WTC11 (cell line): ENCODE measurements around the gene TRPV2. TPM values are rescaled to one million over a fixed set of nuclear protein-coding genes. Genes with fewer than 3 reads are reported as not detected.

ENCODE experiments used
- CBFB ChIP-seq: sonication (generic); formaldehyde crosslinking; IDR thresholded peaks from 2 replicates; pipeline ENCODE4 v1.8.1; 2022; ENCODE audit warnings: mild to moderate bottlenecking, low read depth, missing genetic modification reagents
- CREB1 ChIP-seq: sonication (generic); formaldehyde crosslinking; IDR thresholded peaks from 2 replicates; pipeline ENCODE4 v1.8.0; 2023; ENCODE audit warnings: mild to moderate bottlenecking, missing genetic modification reagents
- ELF4 ChIP-seq: sonication (generic); formaldehyde crosslinking; IDR thresholded peaks from 2 replicates; pipeline ENCODE4 v1.8.1; 2022; ENCODE audit warnings: low read depth, mild to moderate bottlenecking, moderate library complexity, missing genetic modification reagents
- HMGA2 ChIP-seq: fragments of 250-450 bp; sonication (Bioruptor Pico); IDR thresholded peaks from 2 replicates; pipeline ENCODE4 v1.4.0; 2021; ENCODE audit warnings: mild to moderate bottlenecking, moderate library complexity
- IRF2 ChIP-seq: sonication (generic); formaldehyde crosslinking; IDR thresholded peaks from 2 replicates; pipeline ENCODE4 v1.8.0; 2022; ENCODE audit warnings: low read depth, missing genetic modification reagents, borderline replicate concordance
- JAZF1 ChIP-seq: fragments of 250-450 bp; sonication (Bioruptor Pico); IDR thresholded peaks from 2 replicates; pipeline ENCODE4 v1.9.0; 2021; ENCODE audit warnings: moderate library complexity, mild to moderate bottlenecking, inconsistent platforms
- JUN ChIP-seq: sonication (generic); formaldehyde crosslinking; IDR thresholded peaks from 2 replicates; pipeline ENCODE4 v1.8.0; 2023; ENCODE audit warnings: mild to moderate bottlenecking, missing genetic modification reagents
- NFATC4 ChIP-seq: fragments of 250-450 bp; sonication (Bioruptor Pico); IDR thresholded peaks from 2 replicates; pipeline ENCODE4 v1.9.0; 2021; ENCODE audit warnings: mild to moderate bottlenecking
- NR3C1 ChIP-seq: sonication (generic); formaldehyde crosslinking; conservative IDR thresholded peaks from 2 replicates; pipeline ENCODE4 v1.8.1; 2023; ENCODE audit warnings: low read depth, mild to moderate bottlenecking, missing genetic modification reagents
- PRRX2 ChIP-seq: fragments of 250-450 bp; sonication (Bioruptor Pico); IDR thresholded peaks from 2 replicates; pipeline ENCODE4 v1.8.0; 2021; ENCODE audit warnings: mild to moderate bottlenecking
- TCF7 ChIP-seq: sonication (generic); formaldehyde crosslinking; IDR thresholded peaks from 2 replicates; pipeline ENCODE4 v1.8.0; 2022; ENCODE audit warnings: mild to moderate bottlenecking, low read depth, missing genetic modification reagents, moderate library complexity
- TEAD1 ChIP-seq: sonication (generic); formaldehyde crosslinking; IDR thresholded peaks from 2 replicates; pipeline ENCODE4 v1.8.0; 2022; ENCODE audit warnings: mild to moderate bottlenecking, missing genetic modification reagents
- ZNF138 ChIP-seq: sonication (generic); formaldehyde crosslinking; conservative IDR thresholded peaks from 2 replicates; pipeline ENCODE4 v1.8.1; 2022; ENCODE audit warnings: mild to moderate bottlenecking, moderate library complexity, missing genetic modification reagents
- ZNF219 ChIP-seq: sonication (generic); formaldehyde crosslinking; IDR thresholded peaks from 2 replicates; pipeline ENCODE4 v1.8.0; 2023; ENCODE audit warnings: missing genetic modification reagents, mild to moderate bottlenecking, borderline replicate concordance
- ZNF423 ChIP-seq: fragments of 250-450 bp; sonication (Bioruptor Pico); IDR thresholded peaks from 2 replicates; pipeline ENCODE4 v2.1.2; 2022; ENCODE audit warnings: mild to moderate bottlenecking, moderate library complexity
- total RNA-seq: library from RNA; stranded (reverse); gene quantifications from 3 replicates; pipeline ENCODE4 v1.2.3, GENCODE V29; 2021
- TF ChIP-seq, protein P1 (sequence below): sonication (generic); formaldehyde crosslinking; IDR thresholded peaks from 2 replicates; pipeline ENCODE4 v1.8.0; 2023; ENCODE audit warnings: missing genetic modification reagents, mild to moderate bottlenecking, borderline replicate concordance
- TF ChIP-seq, protein P2 (sequence below): sonication (generic); formaldehyde crosslinking; IDR thresholded peaks from 2 replicates; pipeline ENCODE4 v1.8.1; 2023; ENCODE audit warnings: mild to moderate bottlenecking, moderate library complexity, missing genetic modification reagents
- TF ChIP-seq, protein P3 (sequence below): sonication (generic); formaldehyde crosslinking; IDR thresholded peaks from 2 replicates; pipeline ENCODE4 v1.8.1; 2023; ENCODE audit warnings: mild to moderate bottlenecking, missing genetic modification reagents, moderate library complexity
- TF ChIP-seq, protein P4 (sequence below): sonication (generic); formaldehyde crosslinking; IDR thresholded peaks from 2 replicates; pipeline ENCODE4 v1.8.0; 2022; ENCODE audit warnings: mild to moderate bottlenecking, missing genetic modification reagents
- TF ChIP-seq, protein P5 (sequence below): sonication (generic); formaldehyde crosslinking; conservative IDR thresholded peaks from 2 replicates; pipeline ENCODE4 v1.8.1; 2023; ENCODE audit warnings: mild to moderate bottlenecking, low read depth, missing genetic modification reagents, moderate library complexity
- TF ChIP-seq, protein P6 (sequence below): sonication (generic); formaldehyde crosslinking; IDR thresholded peaks from 2 replicates; pipeline ENCODE4 v1.8.0; 2022; ENCODE audit warnings: mild to moderate bottlenecking, missing genetic modification reagents
- TF ChIP-seq, protein P7 (sequence below): sonication (generic); formaldehyde crosslinking; IDR thresholded peaks from 2 replicates; pipeline ENCODE4 v1.8.1; 2023; ENCODE audit warnings: mild to moderate bottlenecking, missing genetic modification reagents, moderate library complexity
- TF ChIP-seq, protein P8 (sequence below): sonication (generic); formaldehyde crosslinking; conservative IDR thresholded peaks from 2 replicates; pipeline ENCODE4 v1.8.1; 2022; ENCODE audit warnings: mild to moderate bottlenecking, missing genetic modification reagents
- TF ChIP-seq, protein P9 (sequence below): sonication (generic); formaldehyde crosslinking; IDR thresholded peaks from 2 replicates; pipeline ENCODE4 v1.8.1; 2022; ENCODE audit warnings: missing genetic modification reagents, borderline replicate concordance

The TRPV2 gene
- total RNA-seq, 1 experiment from 2014 or later = 3.5 TPM

DNA sequence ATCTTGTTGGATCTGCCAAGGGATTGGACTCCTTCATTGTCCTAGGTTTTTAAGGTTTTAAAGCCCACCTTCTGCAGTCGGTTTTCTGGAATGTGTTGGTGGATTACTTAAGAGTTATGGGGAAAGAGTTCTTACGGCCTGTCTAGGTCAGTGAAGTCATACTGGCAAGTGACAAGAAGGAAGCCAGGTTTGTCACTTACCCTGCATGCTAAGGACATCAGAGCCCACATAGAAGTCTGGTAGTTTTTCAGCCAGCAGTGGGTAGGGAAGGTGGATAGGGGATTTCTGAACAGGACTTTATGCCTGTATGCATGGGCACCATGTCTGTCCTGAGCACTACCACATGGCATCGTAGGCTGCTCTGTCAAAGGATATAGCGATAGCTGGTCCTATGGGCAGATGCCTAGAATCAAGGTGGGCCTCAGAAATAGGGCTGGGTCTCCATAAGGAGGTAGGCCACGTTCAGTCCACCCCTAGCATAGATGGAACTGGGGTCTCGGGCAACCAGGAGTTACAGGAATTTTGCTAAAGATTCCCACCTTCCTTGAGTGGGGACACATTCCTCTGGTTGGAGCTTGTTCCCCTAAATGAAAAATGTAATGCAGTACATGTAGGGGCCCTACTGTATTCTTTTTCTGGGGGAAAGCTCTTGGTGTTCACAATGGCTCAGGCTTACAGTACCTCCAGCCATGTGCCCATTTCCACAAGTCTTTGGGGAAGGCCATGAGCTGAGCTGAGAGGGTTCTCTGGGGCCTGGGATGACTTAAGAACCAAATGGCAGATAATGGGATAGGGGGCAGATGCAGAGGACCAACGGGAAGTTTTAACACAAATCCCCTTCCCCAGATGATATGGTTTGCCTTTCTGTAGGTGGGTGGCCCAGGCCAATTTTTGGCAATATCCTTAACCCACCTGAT is 27.5 kb downstream of the TRPV2 start (continued):
- TF ChIP-seq, protein P1, sequence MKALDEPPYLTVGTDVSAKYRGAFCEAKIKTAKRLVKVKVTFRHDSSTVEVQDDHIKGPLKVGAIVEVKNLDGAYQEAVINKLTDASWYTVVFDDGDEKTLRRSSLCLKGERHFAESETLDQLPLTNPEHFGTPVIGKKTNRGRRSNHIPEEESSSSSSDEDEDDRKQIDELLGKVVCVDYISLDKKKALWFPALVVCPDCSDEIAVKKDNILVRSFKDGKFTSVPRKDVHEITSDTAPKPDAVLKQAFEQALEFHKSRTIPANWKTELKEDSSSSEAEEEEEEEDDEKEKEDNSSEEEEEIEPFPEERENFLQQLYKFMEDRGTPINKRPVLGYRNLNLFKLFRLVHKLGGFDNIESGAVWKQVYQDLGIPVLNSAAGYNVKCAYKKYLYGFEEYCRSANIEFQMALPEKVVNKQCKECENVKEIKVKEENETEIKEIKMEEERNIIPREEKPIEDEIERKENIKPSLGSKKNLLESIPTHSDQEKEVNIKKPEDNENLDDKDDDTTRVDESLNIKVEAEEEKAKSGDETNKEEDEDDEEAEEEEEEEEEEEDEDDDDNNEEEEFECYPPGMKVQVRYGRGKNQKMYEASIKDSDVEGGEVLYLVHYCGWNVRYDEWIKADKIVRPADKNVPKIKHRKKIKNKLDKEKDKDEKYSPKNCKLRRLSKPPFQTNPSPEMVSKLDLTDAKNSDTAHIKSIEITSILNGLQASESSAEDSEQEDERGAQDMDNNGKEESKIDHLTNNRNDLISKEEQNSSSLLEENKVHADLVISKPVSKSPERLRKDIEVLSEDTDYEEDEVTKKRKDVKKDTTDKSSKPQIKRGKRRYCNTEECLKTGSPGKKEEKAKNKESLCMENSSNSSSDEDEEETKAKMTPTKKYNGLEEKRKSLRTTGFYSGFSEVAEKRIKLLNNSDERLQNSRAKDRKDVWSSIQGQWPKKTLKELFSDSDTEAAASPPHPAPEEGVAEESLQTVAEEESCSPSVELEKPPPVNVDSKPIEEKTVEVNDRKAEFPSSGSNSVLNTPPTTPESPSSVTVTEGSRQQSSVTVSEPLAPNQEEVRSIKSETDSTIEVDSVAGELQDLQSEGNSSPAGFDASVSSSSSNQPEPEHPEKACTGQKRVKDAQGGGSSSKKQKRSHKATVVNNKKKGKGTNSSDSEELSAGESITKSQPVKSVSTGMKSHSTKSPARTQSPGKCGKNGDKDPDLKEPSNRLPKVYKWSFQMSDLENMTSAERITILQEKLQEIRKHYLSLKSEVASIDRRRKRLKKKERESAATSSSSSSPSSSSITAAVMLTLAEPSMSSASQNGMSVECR = no peak
- no peak for TF ChIP-seq ZNF219 (CRISPR knock-in tag)
- peak; percentile 15 for TF ChIP-seq PRRX2
- TF ChIP-seq TEAD1 (CRISPR knock-in tag) = peak; percentile 43; the same call in 1 of the 2 replicates
- TF ChIP-seq, protein P2, sequence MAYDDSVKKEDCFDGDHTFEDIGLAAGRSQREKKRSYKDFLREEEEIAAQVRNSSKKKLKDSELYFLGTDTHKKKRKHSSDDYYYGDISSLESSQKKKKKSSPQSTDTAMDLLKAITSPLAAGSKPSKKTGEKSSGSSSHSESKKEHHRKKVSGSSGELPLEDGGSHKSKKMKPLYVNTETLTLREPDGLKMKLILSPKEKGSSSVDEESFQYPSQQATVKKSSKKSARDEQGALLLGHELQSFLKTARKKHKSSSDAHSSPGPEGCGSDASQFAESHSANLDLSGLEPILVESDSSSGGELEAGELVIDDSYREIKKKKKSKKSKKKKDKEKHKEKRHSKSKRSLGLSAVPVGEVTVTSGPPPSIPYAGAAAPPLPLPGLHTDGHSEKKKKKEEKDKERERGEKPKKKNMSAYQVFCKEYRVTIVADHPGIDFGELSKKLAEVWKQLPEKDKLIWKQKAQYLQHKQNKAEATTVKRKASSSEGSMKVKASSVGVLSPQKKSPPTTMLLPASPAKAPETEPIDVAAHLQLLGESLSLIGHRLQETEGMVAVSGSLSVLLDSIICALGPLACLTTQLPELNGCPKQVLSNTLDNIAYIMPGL = no peak
- TF ChIP-seq ZNF138 = no peak
- TF ChIP-seq, protein P3, sequence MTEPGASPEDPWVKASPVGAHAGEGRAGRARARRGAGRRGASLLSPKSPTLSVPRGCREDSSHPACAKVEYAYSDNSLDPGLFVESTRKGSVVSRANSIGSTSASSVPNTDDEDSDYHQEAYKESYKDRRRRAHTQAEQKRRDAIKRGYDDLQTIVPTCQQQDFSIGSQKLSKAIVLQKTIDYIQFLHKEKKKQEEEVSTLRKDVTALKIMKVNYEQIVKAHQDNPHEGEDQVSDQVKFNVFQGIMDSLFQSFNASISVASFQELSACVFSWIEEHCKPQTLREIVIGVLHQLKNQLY = no peak
- no peak for TF ChIP-seq ZNF423
- TF ChIP-seq, protein P4, sequence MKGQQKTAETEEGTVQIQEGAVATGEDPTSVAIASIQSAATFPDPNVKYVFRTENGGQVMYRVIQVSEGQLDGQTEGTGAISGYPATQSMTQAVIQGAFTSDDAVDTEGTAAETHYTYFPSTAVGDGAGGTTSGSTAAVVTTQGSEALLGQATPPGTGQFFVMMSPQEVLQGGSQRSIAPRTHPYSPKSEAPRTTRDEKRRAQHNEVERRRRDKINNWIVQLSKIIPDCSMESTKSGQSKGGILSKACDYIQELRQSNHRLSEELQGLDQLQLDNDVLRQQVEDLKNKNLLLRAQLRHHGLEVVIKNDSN = no peak
- peak; percentile 72 for TF ChIP-seq NFATC4 (CRISPR knock-in tag)
- no peak for TF ChIP-seq HMGA2 (CRISPR knock-in tag)
- no peak for TF ChIP-seq JUN
- TF ChIP-seq, protein P5, sequence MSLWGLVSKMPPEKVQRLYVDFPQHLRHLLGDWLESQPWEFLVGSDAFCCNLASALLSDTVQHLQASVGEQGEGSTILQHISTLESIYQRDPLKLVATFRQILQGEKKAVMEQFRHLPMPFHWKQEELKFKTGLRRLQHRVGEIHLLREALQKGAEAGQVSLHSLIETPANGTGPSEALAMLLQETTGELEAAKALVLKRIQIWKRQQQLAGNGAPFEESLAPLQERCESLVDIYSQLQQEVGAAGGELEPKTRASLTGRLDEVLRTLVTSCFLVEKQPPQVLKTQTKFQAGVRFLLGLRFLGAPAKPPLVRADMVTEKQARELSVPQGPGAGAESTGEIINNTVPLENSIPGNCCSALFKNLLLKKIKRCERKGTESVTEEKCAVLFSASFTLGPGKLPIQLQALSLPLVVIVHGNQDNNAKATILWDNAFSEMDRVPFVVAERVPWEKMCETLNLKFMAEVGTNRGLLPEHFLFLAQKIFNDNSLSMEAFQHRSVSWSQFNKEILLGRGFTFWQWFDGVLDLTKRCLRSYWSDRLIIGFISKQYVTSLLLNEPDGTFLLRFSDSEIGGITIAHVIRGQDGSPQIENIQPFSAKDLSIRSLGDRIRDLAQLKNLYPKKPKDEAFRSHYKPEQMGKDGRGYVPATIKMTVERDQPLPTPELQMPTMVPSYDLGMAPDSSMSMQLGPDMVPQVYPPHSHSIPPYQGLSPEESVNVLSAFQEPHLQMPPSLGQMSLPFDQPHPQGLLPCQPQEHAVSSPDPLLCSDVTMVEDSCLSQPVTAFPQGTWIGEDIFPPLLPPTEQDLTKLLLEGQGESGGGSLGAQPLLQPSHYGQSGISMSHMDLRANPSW (CRISPR knock-in tag) = no peak
- no peak; the same call in 1 of the 2 replicates for TF ChIP-seq IRF2 (CRISPR knock-in tag)
- TF ChIP-seq, protein P6, sequence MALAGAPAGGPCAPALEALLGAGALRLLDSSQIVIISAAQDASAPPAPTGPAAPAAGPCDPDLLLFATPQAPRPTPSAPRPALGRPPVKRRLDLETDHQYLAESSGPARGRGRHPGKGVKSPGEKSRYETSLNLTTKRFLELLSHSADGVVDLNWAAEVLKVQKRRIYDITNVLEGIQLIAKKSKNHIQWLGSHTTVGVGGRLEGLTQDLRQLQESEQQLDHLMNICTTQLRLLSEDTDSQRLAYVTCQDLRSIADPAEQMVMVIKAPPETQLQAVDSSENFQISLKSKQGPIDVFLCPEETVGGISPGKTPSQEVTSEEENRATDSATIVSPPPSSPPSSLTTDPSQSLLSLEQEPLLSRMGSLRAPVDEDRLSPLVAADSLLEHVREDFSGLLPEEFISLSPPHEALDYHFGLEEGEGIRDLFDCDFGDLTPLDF (CRISPR knock-in tag) = no peak
- TF ChIP-seq ELF4 (CRISPR knock-in tag) = no peak
- TF ChIP-seq CBFB (CRISPR knock-in tag) = no peak
- TF ChIP-seq JAZF1 = no peak
- TF ChIP-seq CREB1 (CRISPR knock-in tag) = no peak
- TF ChIP-seq, protein P7, sequence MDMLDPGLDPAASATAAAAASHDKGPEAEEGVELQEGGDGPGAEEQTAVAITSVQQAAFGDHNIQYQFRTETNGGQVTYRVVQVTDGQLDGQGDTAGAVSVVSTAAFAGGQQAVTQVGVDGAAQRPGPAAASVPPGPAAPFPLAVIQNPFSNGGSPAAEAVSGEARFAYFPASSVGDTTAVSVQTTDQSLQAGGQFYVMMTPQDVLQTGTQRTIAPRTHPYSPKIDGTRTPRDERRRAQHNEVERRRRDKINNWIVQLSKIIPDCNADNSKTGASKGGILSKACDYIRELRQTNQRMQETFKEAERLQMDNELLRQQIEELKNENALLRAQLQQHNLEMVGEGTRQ (CRISPR knock-in tag) = no peak
- TF ChIP-seq, protein P8, sequence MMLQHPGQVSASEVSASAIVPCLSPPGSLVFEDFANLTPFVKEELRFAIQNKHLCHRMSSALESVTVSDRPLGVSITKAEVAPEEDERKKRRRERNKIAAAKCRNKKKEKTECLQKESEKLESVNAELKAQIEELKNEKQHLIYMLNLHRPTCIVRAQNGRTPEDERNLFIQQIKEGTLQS (CRISPR knock-in tag) = no peak
- TF ChIP-seq, protein P9, sequence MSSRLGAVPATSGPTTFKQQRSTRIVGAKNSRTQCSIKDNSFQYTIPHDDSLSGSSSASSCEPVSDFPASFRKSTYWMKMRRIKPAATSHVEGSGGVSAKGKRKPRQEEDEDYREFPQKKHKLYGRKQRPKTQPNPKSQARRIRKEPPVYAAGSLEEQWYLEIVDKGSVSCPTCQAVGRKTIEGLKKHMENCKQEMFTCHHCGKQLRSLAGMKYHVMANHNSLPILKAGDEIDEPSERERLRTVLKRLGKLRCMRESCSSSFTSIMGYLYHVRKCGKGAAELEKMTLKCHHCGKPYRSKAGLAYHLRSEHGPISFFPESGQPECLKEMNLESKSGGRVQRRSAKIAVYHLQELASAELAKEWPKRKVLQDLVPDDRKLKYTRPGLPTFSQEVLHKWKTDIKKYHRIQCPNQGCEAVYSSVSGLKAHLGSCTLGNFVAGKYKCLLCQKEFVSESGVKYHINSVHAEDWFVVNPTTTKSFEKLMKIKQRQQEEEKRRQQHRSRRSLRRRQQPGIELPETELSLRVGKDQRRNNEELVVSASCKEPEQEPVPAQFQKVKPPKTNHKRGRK (CRISPR knock-in tag) = no peak
- 0 out of 2 replicates have a peak, but pooled peaks have one; percentile 11 for TF ChIP-seq TCF7 (CRISPR knock-in tag)
- TF ChIP-seq NR3C1 = no peak
